GM23338 (cell line): ENCODE results near the gene EFCC1.

ENCODE experiments used
- CREB1 ChIP-seq: fragments of 250-450 bp; sonication (Bioruptor Pico); IDR thresholded peaks from 2 replicates; pipeline ENCODE4 v1.5.0; 2020; ENCODE audit warnings: low read depth, mild to moderate bottlenecking, moderate library complexity
- CTCF ChIP-seq, 2 experiments: fragments of 200-600 bp in 1 of 2; sonication (generic) in 1 of 2; conservative IDR thresholded peaks; 2 replicates each; pipeline versions ENCODE4 v1.5.1 to v1.6.1; 2016 to 2017; ENCODE audit warnings: antibody characterized with exemption in 2 of 2, low read depth in 2 of 2, mild to moderate bottlenecking in 2 of 2, moderate library complexity in 1 of 2
- EZH2 ChIP-seq: fragments of 200-600 bp; sonication (generic); IDR thresholded peaks from one replicate; pipeline ENCODE4 v1.8.0; 2017; ENCODE audit warnings: antibody characterized with exemption, mild to moderate bottlenecking, low read depth; ENCODE audit not compliant: unreplicated experiment
- EZH2phosphoT487 ChIP-seq: fragments of 200-600 bp; sonication (generic); IDR thresholded peaks from one replicate; pipeline ENCODE4 v1.8.1; 2018; ENCODE audit warnings: antibody characterized with exemption; ENCODE audit not compliant: unreplicated experiment
- JUNB ChIP-seq: IDR thresholded peaks from one replicate; pipeline ENCODE4 v1.6.1; 2016; ENCODE audit warnings: antibody characterized with exemption; ENCODE audit not compliant: unreplicated experiment
- NANOG ChIP-seq: IDR thresholded peaks from 2 replicates; pipeline ENCODE4 v1.6.1; 2016; ENCODE audit warnings: antibody characterized with exemption, borderline replicate concordance
- POLR2AphosphoS5 ChIP-seq: IDR thresholded peaks from 2 replicates; pipeline ENCODE4 v1.6.1; 2016; ENCODE audit warnings: antibody characterized with exemption, low read depth
- STAT1 ChIP-seq: IDR thresholded peaks from one replicate; pipeline ENCODE4 v1.6.1; 2016; ENCODE audit warnings: antibody characterized with exemption; ENCODE audit not compliant: unreplicated experiment
- TF ChIP-seq, protein P1 (sequence below): IDR thresholded peaks from one replicate; pipeline ENCODE4 v1.6.1; 2018; ENCODE audit warnings: antibody characterized with exemption; ENCODE audit not compliant: unreplicated experiment

DNA sequence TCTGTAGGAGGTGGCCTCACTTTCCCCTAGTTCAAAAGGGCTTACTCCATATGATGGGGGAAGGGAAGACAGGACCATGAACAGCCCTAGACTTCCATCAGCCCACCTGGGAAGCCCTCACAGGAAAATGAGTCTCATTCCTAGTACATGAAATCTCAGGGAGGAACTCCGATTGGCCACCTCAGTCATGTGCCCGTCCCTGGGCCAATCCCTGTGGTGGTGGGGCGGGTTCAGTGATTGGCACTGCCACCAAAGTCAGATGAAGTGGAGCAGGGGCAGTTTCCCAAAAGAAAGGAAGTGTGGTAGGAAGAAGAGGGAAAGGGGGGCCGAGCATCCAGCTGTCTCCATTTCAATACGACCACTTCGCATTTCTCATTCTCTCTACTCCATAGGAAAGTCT lies 33.5 kb downstream of the EFCC1 start:
- TF ChIP-seq CTCF (conservative IDR thresholded peaks at IDR 0.05; ENCODE audit: low read depth in 2 of 2) (no peak), EZH2 (no peak), POLR2AphosphoS5 (no peak), EZH2phosphoT487 (no peak), JUNB (no peak), STAT1 (no peak), CREB1 (CRISPR knock-in tag) (no peak), NANOG (no peak)
- TF ChIP-seq, protein P1, sequence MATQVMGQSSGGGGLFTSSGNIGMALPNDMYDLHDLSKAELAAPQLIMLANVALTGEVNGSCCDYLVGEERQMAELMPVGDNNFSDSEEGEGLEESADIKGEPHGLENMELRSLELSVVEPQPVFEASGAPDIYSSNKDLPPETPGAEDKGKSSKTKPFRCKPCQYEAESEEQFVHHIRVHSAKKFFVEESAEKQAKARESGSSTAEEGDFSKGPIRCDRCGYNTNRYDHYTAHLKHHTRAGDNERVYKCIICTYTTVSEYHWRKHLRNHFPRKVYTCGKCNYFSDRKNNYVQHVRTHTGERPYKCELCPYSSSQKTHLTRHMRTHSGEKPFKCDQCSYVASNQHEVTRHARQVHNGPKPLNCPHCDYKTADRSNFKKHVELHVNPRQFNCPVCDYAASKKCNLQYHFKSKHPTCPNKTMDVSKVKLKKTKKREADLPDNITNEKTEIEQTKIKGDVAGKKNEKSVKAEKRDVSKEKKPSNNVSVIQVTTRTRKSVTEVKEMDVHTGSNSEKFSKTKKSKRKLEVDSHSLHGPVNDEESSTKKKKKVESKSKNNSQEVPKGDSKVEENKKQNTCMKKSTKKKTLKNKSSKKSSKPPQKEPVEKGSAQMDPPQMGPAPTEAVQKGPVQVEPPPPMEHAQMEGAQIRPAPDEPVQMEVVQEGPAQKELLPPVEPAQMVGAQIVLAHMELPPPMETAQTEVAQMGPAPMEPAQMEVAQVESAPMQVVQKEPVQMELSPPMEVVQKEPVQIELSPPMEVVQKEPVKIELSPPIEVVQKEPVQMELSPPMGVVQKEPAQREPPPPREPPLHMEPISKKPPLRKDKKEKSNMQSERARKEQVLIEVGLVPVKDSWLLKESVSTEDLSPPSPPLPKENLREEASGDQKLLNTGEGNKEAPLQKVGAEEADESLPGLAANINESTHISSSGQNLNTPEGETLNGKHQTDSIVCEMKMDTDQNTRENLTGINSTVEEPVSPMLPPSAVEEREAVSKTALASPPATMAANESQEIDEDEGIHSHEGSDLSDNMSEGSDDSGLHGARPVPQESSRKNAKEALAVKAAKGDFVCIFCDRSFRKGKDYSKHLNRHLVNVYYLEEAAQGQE = no peak
